ENCODE measurements around the gene CCDC12. TPM values are rescaled to one million over a fixed set of nuclear protein-coding genes. Genes with fewer than 3 reads are reported as not detected.

Gene CCDC12
- total and polyA plus RNA-seq, 9 of the 15 experiments (the other 6 are each of a cell fraction or from before 2014, with no cell fraction given): 8.9 to 201 (median 86.9) TPM

GRCh38 chr3:46895204-46895660 is 81.3 kb downstream of the CCDC12 start (continued):
- TF ChIP-seq MTA1 (IDR thresholded peaks at IDR 0.05; ENCODE audit: borderline replicate concordance) (0 out of 2 replicates have a peak, but pooled peaks have one; percentile 40), ZBTB2 (IDR thresholded peaks at IDR 0.05) (peak; percentile 71; the same call in 1 of the 2 replicates), ZBTB7A (IDR thresholded peaks at IDR 0.05; ENCODE audit: borderline replicate concordance, control insufficient read depth, low read depth, low read length) (peak; percentile 19; the same call in 1 of the 2 replicates), MYNN (IDR thresholded peaks at IDR 0.05) (0 out of 2 replicates have a peak, but pooled peaks have one; percentile 26), MYNN (CRISPR knock-in tag; IDR thresholded peaks at IDR 0.05) (no peak), CTCF (IDR thresholded peaks at IDR 0.05 in 2 of 3, conservative IDR thresholded peaks at IDR 0.05 in 1 of 3; ENCODE audit: insufficient read depth in 2 of 3, low read depth in 1 of 3, low read length in 3 of 3) (peak; percentile 91 to 99 (median 93)), MTA2 (IDR thresholded peaks at IDR 0.05; ENCODE audit: low read depth) (peak; percentile 10; the same call in 1 of the 2 replicates), TRIM25 (IDR thresholded peaks at IDR 0.05; ENCODE audit: borderline replicate concordance) (no peak), YY1 (IDR thresholded peaks at IDR 0.05; ENCODE audit: borderline replicate concordance in 1 of 3, control insufficient read depth in 1 of 3, extremely low read depth in 1 of 3, insufficient read depth in 3 of 3, insufficient read length in 1 of 3, insufficient replicate concordance in 2 of 3, low read depth in 1 of 3, low read length in 2 of 3) (peak in 1 of 3 experiments; percentile 40), ZNF24 (IDR thresholded peaks at IDR 0.05) (0 out of 2 replicates have a peak, but pooled peaks have one; percentile 58), ZEB2 (IDR thresholded peaks at IDR 0.05) (peak; percentile 55)
